Amygdala (tissue), 56 donors: ENCODE measurements around the gene TPP1.

Experiments
- DNase-seq, 56 donors: peaks; one replicate each; lab custom pipeline; 2025; lab: John Stamatoyannopoulos, UW

The TPP1 gene

DNA sequence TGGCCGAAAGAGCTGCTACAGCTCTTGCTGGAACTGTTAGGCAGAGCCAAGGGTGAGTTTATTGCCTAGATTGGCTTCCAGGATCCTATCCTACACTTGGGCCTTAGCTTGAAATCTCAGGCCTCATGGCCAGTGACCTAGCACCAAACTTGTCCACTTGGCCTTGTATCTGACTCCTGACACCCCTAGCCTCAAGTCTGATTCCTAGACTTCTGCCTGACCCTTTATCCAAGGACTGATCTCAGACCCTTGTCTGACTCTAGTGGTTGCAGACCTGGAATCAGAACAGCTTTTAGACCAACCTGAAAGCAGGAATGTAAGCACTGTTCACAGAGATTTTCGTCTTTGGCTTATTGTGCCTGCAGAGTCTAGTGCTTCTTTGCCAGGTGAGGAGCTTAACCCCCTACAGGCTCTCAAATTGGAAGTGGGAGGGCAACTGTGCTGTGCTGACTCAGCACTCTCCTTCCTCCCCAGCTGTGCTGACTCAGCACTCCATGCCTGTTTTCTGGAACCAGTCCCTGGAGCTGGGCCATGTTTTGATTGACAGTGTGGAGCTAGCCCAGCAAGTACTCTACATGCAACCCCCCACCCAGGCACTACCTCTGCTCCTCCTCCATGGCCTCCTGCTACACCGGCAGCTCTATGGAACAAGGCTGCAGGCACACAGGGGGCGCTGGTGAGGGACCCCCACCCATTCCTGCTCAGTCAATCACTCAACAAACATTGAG lies 50.9 kb downstream of the TPP1 start:
- DNase-seq, result peak in 23 of 56 donors; percentile 23 to 67 (median 46)

DNA sequence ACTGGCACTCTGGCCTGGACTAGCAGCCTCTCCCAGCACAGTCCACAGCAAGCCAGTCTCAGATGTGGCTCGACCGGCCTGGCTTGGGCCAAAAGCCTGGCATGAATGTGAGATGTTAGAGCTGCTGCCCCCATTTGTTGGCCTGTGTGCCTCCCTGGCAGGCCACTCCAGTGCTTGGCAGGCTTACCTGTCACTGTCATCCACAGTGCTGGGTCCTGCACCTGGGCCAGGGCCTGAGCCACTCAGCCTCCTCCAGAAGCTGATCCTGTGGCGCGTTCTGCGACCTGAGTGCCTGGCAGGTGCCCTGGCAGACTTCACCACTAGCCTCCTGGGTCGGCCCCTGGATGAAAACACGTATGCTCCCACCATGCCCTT lies 51.9 kb downstream of the TPP1 start:
- peak in 1 of 56 donors; percentile 53 for DNase-seq

DNA sequence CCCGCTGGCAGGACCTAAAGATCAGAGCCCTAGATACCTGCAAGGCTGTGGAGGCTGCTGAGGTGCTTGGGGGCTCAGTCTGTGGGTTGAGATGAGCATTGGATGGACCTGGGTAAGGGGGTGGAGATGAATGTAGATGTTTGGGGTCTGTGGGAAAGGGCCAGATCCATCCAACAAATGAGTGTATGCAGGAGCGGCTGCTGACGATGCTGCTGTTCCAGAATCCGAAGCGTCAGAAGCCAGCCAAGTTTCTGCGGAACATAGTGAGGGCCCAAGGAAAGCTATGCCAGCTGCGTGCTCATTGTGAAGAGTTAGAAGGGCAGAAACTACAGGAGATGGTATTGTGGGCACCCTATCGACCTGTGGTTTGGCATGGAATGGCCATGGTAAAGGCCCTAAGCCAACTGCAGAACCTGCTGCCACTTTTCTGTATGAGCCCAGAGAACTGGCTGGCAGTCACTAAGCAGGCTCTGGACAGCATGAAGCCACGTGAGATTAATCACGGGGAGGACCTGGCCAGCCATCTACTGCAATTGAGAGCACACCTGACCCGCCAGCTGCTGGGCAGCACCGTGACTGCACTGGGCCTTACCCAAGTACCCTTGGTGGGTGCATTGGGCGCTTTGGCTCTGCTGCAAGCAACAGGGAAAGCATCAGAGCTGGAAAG lies 52.4 kb downstream of the TPP1 start:
- DNase-seq, result peak in 10 of 56 donors; percentile 20 to 60 (median 44)

DNA sequence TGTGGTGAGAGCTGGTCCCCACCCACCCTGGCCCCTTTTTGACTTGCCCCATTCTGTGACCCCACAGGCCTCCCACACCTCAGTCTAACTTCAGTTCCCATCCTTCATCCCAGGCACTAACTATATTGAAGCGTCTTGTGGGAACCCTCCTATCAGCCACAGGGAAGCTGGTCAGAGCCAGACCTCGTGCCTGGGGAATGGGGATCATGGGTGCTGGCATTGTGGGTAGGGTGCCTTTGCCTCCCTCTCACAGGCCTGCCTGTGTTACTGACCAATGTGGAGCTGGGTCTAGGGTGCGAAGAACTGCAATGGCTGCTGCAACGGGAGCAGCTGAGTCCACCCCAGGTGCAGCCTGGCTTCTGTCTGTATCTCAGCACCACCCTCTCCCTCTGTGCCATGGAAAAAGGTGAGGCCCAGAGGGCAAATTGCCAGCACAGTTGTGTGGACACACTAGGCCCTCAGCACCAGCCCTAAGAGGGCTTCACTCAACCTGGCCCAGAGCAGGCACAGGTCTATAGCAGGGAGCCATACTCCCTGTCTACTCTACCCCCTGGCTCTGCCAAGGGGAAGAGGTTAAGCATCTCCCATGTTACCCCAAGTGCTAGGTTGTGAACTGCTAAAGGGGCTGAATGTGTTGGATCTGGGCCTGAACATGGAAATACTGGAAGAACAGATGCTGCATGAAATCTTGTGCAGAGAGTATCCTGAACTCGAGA lies 53.1 kb downstream of the TPP1 start:
- no peak for DNase-seq

DNA sequence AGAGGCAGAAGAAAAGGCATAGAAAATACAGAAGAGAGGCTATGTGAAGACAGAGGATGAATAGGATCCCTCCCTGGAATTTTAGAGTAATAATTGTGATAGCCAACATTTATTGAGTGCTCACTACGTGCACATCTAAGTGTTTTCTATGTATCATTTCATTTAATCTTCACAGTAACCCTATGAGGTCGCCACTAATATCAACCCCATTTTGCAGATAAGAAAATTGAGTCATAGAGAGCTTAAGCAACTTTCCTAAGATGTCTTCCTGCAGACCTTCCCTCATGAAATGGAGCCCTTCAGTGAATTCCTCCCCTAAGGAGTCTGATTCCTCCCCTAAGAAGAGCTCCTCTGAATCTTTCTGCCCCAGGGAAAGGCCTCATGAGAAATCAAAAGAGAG lies 53.9 kb downstream of the TPP1 start:
- no peak for DNase-seq

DNA sequence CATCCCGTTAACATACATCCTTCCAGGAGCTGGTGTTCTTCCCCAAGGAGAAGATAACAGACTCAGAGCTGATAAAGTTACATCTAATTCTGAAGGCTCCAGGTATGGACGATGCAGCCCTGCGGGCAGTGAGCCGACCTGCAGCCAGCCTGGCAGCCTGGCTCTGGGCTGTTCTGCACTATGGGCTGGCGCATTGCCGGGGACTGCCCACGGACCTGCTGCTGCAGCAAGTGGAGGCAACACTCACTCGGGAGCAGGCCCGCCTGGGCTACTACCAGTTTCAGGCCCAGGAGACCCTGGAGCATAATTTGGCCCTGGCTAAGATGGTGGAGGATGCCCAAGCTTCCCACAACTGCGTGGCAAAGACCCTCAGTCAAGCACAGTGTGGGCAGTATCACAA lies 55.6 kb downstream of the TPP1 start:
- DNase-seq, result no peak

DNA sequence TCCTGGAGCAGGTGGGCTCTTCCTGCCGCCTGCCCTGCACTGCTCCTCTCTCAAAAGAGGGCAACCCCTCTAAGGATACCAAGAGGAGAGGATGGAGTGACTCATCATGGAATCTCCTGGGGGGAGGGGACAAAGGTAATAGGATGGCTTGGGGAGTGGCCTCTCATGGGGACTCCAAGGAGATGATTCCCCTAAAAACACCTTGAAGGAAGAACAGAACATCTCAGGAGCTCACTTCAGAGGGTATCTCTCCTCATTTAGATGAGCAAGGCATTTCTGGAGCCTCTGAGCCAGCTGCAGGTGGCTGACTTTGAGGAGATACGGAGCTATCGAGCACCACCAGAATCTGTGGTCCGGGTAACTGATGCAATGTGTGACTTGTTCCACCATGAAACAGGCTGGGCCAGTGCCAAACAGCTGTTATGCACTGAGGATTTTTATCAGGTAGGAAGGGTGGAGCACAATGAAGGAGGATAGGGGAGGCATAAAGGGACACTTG lies 56.1 kb downstream of the TPP1 start:
- no peak for DNase-seq
